Neural cell (in vitro differentiated cells): ENCODE measurements around the gene SGTA.

Experiments
- EZH2 ChIP-seq: fragments of 200-600, 300-800 bp; shearing (Covaris generic), sonication (generic); IDR thresholded peaks from 2 replicates; pipeline ENCODE4 v1.6.1; 2014; ENCODE audit warnings: antibody characterized with exemption, low read length, borderline replicate concordance, mild to moderate bottlenecking; ENCODE audit not compliant: insufficient read depth, poor library complexity, severe bottlenecking
- RAD21 ChIP-seq: fragments of 450-650 bp; conservative IDR thresholded peaks from 2 replicates; pipeline ENCODE4 v1.6.1; 2014; ENCODE audit warnings: antibody characterized with exemption, mild to moderate bottlenecking, moderate library complexity
- TF ChIP-seq, protein P1 (sequence below): fragments of 450-650 bp; IDR thresholded peaks from 2 replicates; pipeline ENCODE4 v1.5.1; 2014; ENCODE audit warnings: antibody characterized with exemption, mild to moderate bottlenecking, moderate library complexity; ENCODE audit not compliant: poor library complexity, severe bottlenecking
- TF ChIP-seq, protein P2 (sequence below): IDR thresholded peaks from 2 replicates; pipeline ENCODE4 v1.6.1; 2012; ENCODE audit warnings: borderline replicate concordance

DNA sequence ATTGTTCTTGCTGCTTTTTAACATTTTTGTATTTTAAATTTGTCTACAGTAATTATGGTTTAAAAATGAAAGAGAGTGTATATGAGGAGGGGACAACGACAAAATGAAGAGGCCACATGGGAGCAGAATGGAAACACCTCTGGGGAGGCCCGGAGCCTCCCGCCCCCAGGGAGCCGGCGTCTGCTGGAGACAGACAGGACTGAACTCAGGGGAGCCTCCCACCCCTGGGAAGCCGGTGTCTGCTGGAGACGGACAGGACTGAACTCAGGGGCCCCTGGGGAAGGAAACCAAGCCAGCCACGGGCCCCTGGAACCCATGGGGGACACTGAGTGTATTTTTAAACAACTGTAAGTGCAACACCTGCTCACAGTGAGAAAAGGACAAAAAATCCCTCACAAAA is 26.6 kb downstream of the SGTA start:
- TF ChIP-seq, protein P1, sequence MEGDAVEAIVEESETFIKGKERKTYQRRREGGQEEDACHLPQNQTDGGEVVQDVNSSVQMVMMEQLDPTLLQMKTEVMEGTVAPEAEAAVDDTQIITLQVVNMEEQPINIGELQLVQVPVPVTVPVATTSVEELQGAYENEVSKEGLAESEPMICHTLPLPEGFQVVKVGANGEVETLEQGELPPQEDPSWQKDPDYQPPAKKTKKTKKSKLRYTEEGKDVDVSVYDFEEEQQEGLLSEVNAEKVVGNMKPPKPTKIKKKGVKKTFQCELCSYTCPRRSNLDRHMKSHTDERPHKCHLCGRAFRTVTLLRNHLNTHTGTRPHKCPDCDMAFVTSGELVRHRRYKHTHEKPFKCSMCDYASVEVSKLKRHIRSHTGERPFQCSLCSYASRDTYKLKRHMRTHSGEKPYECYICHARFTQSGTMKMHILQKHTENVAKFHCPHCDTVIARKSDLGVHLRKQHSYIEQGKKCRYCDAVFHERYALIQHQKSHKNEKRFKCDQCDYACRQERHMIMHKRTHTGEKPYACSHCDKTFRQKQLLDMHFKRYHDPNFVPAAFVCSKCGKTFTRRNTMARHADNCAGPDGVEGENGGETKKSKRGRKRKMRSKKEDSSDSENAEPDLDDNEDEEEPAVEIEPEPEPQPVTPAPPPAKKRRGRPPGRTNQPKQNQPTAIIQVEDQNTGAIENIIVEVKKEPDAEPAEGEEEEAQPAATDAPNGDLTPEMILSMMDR, result no peak
- TF ChIP-seq EZH2 (no peak), RAD21 (no peak)
- TF ChIP-seq, protein P2, sequence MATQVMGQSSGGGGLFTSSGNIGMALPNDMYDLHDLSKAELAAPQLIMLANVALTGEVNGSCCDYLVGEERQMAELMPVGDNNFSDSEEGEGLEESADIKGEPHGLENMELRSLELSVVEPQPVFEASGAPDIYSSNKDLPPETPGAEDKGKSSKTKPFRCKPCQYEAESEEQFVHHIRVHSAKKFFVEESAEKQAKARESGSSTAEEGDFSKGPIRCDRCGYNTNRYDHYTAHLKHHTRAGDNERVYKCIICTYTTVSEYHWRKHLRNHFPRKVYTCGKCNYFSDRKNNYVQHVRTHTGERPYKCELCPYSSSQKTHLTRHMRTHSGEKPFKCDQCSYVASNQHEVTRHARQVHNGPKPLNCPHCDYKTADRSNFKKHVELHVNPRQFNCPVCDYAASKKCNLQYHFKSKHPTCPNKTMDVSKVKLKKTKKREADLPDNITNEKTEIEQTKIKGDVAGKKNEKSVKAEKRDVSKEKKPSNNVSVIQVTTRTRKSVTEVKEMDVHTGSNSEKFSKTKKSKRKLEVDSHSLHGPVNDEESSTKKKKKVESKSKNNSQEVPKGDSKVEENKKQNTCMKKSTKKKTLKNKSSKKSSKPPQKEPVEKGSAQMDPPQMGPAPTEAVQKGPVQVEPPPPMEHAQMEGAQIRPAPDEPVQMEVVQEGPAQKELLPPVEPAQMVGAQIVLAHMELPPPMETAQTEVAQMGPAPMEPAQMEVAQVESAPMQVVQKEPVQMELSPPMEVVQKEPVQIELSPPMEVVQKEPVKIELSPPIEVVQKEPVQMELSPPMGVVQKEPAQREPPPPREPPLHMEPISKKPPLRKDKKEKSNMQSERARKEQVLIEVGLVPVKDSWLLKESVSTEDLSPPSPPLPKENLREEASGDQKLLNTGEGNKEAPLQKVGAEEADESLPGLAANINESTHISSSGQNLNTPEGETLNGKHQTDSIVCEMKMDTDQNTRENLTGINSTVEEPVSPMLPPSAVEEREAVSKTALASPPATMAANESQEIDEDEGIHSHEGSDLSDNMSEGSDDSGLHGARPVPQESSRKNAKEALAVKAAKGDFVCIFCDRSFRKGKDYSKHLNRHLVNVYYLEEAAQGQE, result no peak
